Neural cell (in vitro differentiated cells): ENCODE results near the gene WRAP53. TPM values are rescaled to one million over a fixed set of nuclear protein-coding genes. Genes with fewer than 3 reads are reported as not detected.
A peak's percentile ranks its signal among the peaks of the same experiment; 100 is the strongest.

Experiments used
- H2AFZ ChIP-seq: fragments of 200-600, 300-800 bp; sonication (generic), shearing (Covaris generic); 2 replicates; pipeline ENCODE4 v1.6.0; 2014; ENCODE audit warnings: low read depth, mild to moderate bottlenecking, antibody characterized with exemption, low read length, moderate library complexity
- H3F3A ChIP-seq: fragments of 200-600 bp; shearing (Covaris generic); 2 replicates; pipeline ENCODE4 v1.6.1; 2016; ENCODE audit warnings: mild to moderate bottlenecking, moderate library complexity, mixed read lengths, antibody characterized with exemption, low read length; ENCODE audit not compliant: insufficient read depth, poor library complexity, severe bottlenecking
- H3K27ac ChIP-seq: fragments of 200-600, 300-800 bp; sonication (generic), shearing (Covaris generic); 2 replicates; pipeline ENCODE4 v1.5.1; 2014; ENCODE audit warnings: mild to moderate bottlenecking, low read length, moderate library complexity
- H3K27me3 ChIP-seq: fragments of 300-800, 200-600 bp; sonication (generic), shearing (Covaris generic); 2 replicates; pipeline ENCODE4 v1.6.0; 2014; ENCODE audit warnings: mild to moderate bottlenecking, low read depth, low read length, moderate library complexity; ENCODE audit not compliant: insufficient read depth
- H3K36me3 ChIP-seq: fragments of 300-800, 200-600 bp; sonication (generic), shearing (Covaris generic); 2 replicates; pipeline ENCODE4 v1.5.1; 2014; ENCODE audit warnings: mild to moderate bottlenecking, antibody characterized with exemption, low read length, moderate library complexity; ENCODE audit not compliant: insufficient read depth
- H3K4me2 ChIP-seq: fragments of 300-800, 200-600 bp; sonication (generic), shearing (Covaris generic); 2 replicates; pipeline ENCODE4 v1.6.0; 2014; ENCODE audit warnings: mild to moderate bottlenecking, low read length
- H3K4me3 ChIP-seq: fragments of 300-800, 200-600 bp; sonication (generic), shearing (Covaris generic); 2 replicates; pipeline ENCODE4 v1.5.1; 2014; ENCODE audit warnings: mild to moderate bottlenecking, low read length, moderate library complexity
- H3K79me2 ChIP-seq: fragments of 200-600 bp; shearing (Covaris generic); replicated peaks from 2 replicates; pipeline ENCODE4 v1.6.0; 2014; ENCODE audit warnings: mild to moderate bottlenecking, low read length, moderate library complexity; ENCODE audit not compliant: insufficient read depth
- H3K9ac ChIP-seq: fragments of 300-800, 200-600 bp; sonication (generic), shearing (Covaris generic); 2 replicates; pipeline ENCODE4 v1.6.1; 2016; ENCODE audit warnings: mild to moderate bottlenecking, low read length, mixed read lengths
- H3K9me2 ChIP-seq: fragments of 200-600 bp; shearing (Covaris generic); 2 replicates; pipeline ENCODE4 v1.6.1; 2016; ENCODE audit warnings: mild to moderate bottlenecking, low read length, mixed read lengths; ENCODE audit not compliant: insufficient read depth
- H3K9me3 ChIP-seq: fragments of 200-600, 300-800 bp; sonication (generic), shearing (Covaris generic); 2 replicates; pipeline ENCODE4 v1.6.1; 2016; ENCODE audit warnings: mild to moderate bottlenecking, mixed run types, low read length, moderate library complexity, mixed read lengths
- H4K20me1 ChIP-seq: fragments of 200-600 bp; shearing (Covaris generic); 2 replicates; pipeline ENCODE4 v1.6.1; 2016; ENCODE audit warnings: mild to moderate bottlenecking, mixed run types; ENCODE audit not compliant: insufficient read depth
- EP300 ChIP-seq: fragments of 450-650 bp; conservative IDR thresholded peaks from 2 replicates; pipeline ENCODE4 v1.6.1; 2014; ENCODE audit warnings: antibody characterized with exemption, mild to moderate bottlenecking, moderate library complexity; ENCODE audit not compliant: poor library complexity, severe bottlenecking
- EZH2 ChIP-seq: fragments of 200-600, 300-800 bp; shearing (Covaris generic), sonication (generic); IDR thresholded peaks from 2 replicates; pipeline ENCODE4 v1.6.1; 2014; ENCODE audit warnings: antibody characterized with exemption, low read length, borderline replicate concordance, mild to moderate bottlenecking; ENCODE audit not compliant: insufficient read depth, poor library complexity, severe bottlenecking
- MXI1 ChIP-seq: fragments of 450-650 bp; conservative IDR thresholded peaks from 2 replicates; pipeline ENCODE4 v1.6.1; 2014; ENCODE audit warnings: antibody characterized with exemption, mild to moderate bottlenecking; ENCODE audit not compliant: poor library complexity, severe bottlenecking
- RAD21 ChIP-seq: fragments of 450-650 bp; conservative IDR thresholded peaks from 2 replicates; pipeline ENCODE4 v1.6.1; 2014; ENCODE audit warnings: antibody characterized with exemption, mild to moderate bottlenecking, moderate library complexity
- SMC3 ChIP-seq: fragments of 450-650 bp; conservative IDR thresholded peaks from 2 replicates; pipeline ENCODE4 v1.6.1; 2014; ENCODE audit warnings: antibody characterized with exemption, mild to moderate bottlenecking, moderate library complexity; ENCODE audit not compliant: poor library complexity
- polyA plus RNA-seq: library from polyadenylated mRNA; depleted of rRNA; stranded (reverse); fragments of >200 nt; gene quantifications from 2 replicates; pipeline ENCODE4 v1.2.3, GENCODE V29; 2014
- TF ChIP-seq, protein P1 (sequence below): IDR thresholded peaks from 2 replicates; pipeline ENCODE4 v1.6.1; 2012; ENCODE audit warnings: borderline replicate concordance
- TF ChIP-seq, protein P2 (sequence below): fragments of 450-650 bp; IDR thresholded peaks from 2 replicates; pipeline ENCODE4 v1.5.1; 2014; ENCODE audit warnings: antibody characterized with exemption, mild to moderate bottlenecking, moderate library complexity; ENCODE audit not compliant: poor library complexity, severe bottlenecking

Gene WRAP53
- polyA plus RNA-seq, 1 donor from 2014 or later = 20.1 TPM

DNA sequence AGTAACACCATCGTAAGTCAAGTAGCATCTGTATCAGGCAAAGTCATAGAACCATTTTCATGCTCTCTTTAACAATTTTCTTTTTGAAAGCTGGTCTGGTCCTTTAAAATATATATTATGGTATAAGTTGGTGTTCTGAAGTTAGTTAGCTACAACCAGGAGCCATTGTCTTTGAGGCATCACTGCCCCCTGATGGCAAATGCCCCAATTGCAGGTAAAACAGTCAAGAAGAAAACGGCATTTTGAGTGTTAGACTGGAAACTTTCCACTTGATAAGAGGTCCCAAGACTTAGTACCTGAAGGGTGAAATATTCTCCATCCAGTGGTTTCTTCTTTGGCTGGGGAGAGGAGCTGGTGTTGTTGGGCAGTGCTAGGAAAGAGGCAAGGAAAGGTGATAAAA, 15.0 kb upstream of the WRAP53 start:
- no peak overlapping the region for H3K4me2 ChIP-seq
- TF ChIP-seq, protein P1, sequence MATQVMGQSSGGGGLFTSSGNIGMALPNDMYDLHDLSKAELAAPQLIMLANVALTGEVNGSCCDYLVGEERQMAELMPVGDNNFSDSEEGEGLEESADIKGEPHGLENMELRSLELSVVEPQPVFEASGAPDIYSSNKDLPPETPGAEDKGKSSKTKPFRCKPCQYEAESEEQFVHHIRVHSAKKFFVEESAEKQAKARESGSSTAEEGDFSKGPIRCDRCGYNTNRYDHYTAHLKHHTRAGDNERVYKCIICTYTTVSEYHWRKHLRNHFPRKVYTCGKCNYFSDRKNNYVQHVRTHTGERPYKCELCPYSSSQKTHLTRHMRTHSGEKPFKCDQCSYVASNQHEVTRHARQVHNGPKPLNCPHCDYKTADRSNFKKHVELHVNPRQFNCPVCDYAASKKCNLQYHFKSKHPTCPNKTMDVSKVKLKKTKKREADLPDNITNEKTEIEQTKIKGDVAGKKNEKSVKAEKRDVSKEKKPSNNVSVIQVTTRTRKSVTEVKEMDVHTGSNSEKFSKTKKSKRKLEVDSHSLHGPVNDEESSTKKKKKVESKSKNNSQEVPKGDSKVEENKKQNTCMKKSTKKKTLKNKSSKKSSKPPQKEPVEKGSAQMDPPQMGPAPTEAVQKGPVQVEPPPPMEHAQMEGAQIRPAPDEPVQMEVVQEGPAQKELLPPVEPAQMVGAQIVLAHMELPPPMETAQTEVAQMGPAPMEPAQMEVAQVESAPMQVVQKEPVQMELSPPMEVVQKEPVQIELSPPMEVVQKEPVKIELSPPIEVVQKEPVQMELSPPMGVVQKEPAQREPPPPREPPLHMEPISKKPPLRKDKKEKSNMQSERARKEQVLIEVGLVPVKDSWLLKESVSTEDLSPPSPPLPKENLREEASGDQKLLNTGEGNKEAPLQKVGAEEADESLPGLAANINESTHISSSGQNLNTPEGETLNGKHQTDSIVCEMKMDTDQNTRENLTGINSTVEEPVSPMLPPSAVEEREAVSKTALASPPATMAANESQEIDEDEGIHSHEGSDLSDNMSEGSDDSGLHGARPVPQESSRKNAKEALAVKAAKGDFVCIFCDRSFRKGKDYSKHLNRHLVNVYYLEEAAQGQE = no peak
- TF ChIP-seq, protein P2, sequence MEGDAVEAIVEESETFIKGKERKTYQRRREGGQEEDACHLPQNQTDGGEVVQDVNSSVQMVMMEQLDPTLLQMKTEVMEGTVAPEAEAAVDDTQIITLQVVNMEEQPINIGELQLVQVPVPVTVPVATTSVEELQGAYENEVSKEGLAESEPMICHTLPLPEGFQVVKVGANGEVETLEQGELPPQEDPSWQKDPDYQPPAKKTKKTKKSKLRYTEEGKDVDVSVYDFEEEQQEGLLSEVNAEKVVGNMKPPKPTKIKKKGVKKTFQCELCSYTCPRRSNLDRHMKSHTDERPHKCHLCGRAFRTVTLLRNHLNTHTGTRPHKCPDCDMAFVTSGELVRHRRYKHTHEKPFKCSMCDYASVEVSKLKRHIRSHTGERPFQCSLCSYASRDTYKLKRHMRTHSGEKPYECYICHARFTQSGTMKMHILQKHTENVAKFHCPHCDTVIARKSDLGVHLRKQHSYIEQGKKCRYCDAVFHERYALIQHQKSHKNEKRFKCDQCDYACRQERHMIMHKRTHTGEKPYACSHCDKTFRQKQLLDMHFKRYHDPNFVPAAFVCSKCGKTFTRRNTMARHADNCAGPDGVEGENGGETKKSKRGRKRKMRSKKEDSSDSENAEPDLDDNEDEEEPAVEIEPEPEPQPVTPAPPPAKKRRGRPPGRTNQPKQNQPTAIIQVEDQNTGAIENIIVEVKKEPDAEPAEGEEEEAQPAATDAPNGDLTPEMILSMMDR = peak; percentile 27
- no peaks in the 10 kb centered on the region for H3F3A ChIP-seq
- H2AFZ ChIP-seq = no peak overlapping the region
- no peaks in the 10 kb centered on the region for H3K27me3 ChIP-seq
- no peak overlapping the region for H3K4me3 ChIP-seq
- H3K9ac ChIP-seq = no peak overlapping the region
- no peak overlapping the region for H3K27ac ChIP-seq
- H3K9me2 ChIP-seq = no peaks in the 10 kb centered on the region
- H3K9me3 ChIP-seq = no peaks in the 10 kb centered on the region
- H3K79me2 ChIP-seq = no peaks in the 10 kb centered on the region
- no peaks in the 10 kb centered on the region for H4K20me1 ChIP-seq
- peaks cover 11% of the 10 kb centered on the region for H3K36me3 ChIP-seq

DNA sequence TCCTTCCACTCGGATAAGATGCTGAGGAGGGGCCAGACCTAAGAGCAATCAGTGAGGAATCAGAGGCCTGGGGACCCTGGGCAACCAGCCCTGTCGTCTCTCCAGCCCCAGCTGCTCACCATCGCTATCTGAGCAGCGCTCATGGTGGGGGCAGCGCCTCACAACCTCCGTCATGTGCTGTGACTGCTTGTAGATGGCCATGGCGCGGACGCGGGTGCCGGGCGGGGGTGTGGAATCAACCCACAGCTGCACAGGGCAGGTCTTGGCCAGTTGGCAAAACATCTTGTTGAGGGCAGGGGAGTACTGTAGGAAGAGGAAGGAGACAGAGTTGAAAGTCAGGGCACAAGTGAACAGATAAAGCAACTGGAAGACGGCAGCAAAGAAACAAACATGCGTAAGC, 13.3 kb upstream of the WRAP53 start:
- Histone ChIP-seq H3K4me2 (no peak overlapping the region), H3K9me2 (no peaks in the 10 kb centered on the region), H3K4me3 (no peak overlapping the region), H3K9me3 (no peaks in the 10 kb centered on the region), H3K27ac (no peak overlapping the region), H3K36me3 (peaks cover 11% of the 10 kb centered on the region), H2AFZ (no peak overlapping the region), H4K20me1 (no peaks in the 10 kb centered on the region), H3F3A (no peaks in the 10 kb centered on the region), H3K27me3 (no peaks in the 10 kb centered on the region), H3K9ac (no peak overlapping the region), H3K79me2 (no peaks in the 10 kb centered on the region)
- TF ChIP-seq EP300 (no peak), SMC3 (no peak), RAD21 (no peak), MXI1 (no peak), EZH2 (no peak)
- TF ChIP-seq, protein P2 = no peak
- TF ChIP-seq, protein P1 = no peak
